LNCaP clone FGC (cell line): ENCODE data around the gene PKIG.

Source experiments
- DNase-seq: peaks from one replicate; pipeline ENCODE4 v3.0.0-alpha.2; 2011; ENCODE audit warnings: low read depth
- H3K4me3 ChIP-seq: 2 replicates; pipeline ENCODE4 v1.5.1; 2011; ENCODE audit warnings: mild to moderate bottlenecking, low read depth, low read length, control low read depth
- TF ChIP-seq, protein P1 (sequence below): IDR thresholded peaks from 2 replicates; pipeline ENCODE4 v1.5.1; 2012; ENCODE audit warnings: mild to moderate bottlenecking; ENCODE audit not compliant: control insufficient read depth, insufficient read depth; ENCODE audit errors: extremely low read depth

Gene PKIG

DNA sequence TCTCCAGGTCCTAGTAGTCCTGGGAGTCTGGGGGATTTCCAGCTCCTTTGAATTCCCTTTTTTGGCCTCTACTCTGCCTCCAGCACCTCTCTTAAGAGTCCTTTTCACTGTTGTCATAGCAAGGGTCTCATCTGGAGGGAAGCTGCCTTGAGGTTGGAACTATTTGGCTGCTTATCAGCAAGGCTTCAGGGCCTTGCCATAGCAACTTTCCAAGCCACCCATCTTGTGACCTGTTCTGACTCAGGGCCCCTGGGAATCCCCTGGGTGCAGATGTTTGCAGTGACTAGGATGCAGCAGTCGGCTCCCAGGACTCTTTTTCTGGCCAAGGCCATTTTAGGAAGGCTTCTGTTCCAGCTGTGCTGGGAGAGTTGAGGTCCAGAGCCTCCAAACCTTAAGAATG lies 12.4 kb downstream of the PKIG start:
- H3K4me3 ChIP-seq = no peak overlapping the region
- no peak for DNase-seq
- TF ChIP-seq, protein P1, sequence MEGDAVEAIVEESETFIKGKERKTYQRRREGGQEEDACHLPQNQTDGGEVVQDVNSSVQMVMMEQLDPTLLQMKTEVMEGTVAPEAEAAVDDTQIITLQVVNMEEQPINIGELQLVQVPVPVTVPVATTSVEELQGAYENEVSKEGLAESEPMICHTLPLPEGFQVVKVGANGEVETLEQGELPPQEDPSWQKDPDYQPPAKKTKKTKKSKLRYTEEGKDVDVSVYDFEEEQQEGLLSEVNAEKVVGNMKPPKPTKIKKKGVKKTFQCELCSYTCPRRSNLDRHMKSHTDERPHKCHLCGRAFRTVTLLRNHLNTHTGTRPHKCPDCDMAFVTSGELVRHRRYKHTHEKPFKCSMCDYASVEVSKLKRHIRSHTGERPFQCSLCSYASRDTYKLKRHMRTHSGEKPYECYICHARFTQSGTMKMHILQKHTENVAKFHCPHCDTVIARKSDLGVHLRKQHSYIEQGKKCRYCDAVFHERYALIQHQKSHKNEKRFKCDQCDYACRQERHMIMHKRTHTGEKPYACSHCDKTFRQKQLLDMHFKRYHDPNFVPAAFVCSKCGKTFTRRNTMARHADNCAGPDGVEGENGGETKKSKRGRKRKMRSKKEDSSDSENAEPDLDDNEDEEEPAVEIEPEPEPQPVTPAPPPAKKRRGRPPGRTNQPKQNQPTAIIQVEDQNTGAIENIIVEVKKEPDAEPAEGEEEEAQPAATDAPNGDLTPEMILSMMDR = no peak

DNA sequence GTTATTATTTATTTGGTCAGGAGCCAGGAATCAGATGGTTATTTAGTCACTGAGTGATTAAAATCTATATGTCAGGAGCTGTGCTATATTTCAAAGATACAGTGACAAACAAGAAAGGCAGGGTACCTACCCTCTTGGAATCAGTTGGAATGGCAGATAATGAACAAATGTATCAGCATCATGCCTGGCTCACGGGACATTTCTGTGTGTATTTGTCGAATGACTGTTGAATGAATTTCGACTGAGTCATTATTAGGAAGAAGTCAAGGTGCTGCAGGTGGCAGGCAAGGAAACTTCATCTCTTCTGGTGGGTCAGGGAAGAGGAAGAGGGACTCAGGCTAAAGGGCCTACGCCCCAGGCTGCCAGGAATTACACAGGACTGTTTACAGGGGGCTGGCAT lies 13.6 kb downstream of the PKIG start:
- no peak overlapping the region for H3K4me3 ChIP-seq
- TF ChIP-seq, protein P1 = no peak
- DNase-seq = no peak

DNA sequence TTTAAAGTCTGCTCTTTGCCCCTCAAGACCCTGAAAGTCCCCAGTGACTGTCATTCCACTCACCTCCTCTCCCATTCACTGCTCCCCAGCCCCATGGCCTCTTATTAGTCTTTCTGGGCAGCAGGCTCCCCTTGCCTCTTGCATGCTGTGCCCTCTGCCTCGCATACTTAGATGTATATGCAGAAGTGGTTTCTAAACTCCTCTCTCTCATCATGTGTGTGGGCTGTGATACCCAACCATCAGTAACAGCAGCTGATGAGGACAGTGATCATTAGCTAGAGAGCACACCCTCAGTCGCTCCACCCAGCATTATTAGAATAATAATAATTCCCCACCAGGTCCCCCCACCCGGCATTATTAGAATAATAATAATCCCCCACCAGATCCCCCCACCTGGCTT lies 14.5 kb downstream of the PKIG start:
- no peak overlapping the region for H3K4me3 ChIP-seq
- TF ChIP-seq, protein P1 = no peak
- DNase-seq = no peak

DNA sequence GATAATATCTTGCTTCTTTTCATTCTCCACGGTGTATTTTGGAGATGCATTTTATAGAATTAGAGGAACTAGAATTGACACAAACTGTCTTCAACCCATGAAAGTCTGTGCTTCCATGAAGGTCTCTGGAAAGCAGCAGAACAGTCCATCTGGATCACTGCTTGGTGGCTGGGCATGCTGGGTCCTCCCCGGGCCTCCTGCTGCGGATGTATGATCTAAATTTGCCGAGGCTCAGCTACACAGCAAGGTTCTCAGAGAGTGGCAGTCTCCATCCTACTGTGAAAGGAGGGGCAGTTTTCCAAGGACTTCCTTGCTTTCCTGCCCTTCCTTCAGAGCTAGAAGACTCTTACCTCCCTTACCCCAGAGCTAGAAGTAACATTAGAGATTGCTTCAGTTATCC lies 15.1 kb downstream of the PKIG start:
- no peak overlapping the region for H3K4me3 ChIP-seq
- TF ChIP-seq, protein P1 = no peak
- DNase-seq = no peak

GRCh38 chr20:44597930-44598329 lies 15.6 kb downstream of the PKIG start:
- no peak for DNase-seq
- TF ChIP-seq, protein P1 = no peak
- no peak overlapping the region for H3K4me3 ChIP-seq

DNA sequence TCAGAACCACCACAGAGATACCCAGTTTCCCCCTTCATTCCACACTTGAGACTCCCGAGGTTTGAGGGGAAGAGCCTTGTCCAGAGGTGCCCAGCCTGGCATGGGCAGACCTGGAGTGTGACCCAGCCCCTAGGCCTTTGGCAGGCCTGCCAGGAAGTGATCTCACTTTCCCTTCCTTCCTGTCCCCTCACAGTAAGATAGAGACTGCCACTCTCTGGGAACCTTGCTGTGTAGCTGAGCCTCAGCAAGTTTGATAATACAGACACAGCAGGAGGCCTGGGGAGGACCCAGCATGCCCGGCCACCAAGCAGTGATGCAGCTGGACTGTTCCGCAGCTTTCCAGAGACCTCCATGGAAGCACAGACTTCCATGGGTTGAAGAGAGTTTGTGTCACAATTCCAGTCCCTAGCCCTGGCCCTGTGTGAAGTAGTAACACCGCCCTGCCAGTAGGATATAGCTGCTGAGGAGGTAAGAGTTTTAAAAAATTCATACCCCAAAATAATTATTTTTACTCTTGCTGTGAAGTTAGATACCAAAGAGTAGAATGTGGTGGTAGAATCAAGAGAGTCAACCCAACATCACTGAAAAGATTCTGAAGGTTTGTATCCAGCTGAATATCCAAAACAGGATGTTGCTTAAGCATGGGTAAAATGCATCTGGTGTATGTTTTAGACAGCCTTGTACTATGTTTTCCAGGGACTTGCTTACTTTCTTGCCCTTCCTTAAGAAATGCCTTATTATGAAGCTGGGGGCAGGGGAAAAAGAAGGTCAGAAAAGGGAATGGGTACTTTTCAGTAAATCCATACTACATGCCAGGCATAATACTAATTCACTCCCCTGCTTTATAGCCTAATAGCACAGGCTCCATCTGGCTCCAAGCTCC lies 16.3 kb downstream of the PKIG start:
- TF ChIP-seq, protein P1 = no peak
- DNase-seq = no peak
- H3K4me3 ChIP-seq = no peak overlapping the region

DNA sequence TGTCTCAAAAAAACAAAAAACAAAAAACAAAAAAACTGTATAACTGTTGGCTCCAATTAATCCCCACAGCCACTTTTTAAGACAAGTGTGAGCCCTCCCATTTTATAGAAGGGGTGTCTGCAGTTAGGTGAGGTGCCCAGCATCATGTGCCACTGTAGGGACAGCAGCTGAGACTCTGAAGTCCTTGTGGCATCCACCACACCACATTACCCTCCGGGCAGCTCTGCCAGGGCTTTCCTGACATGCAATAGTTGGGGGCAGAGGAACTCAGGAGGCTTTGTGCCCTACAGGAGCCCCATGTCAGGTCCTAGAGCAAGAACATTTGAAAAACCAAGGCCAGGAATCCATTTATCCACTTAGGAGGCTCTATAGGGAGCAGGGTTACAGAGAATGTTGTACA lies 17.3 kb downstream of the PKIG start:
- no peak overlapping the region for H3K4me3 ChIP-seq
- TF ChIP-seq, protein P1 = no peak
- no peak for DNase-seq
